Fibroblast of skin of right quadriceps (primary cell): ENCODE results near the gene EYS.
"Not testable (repeated sequence)": the region's sequence is repeated elsewhere in the genome, so short reads cannot be mapped to it uniquely, and the experiment has no call there.

Source experiments
- DNase-seq: peaks from one replicate; pipeline ENCODE4 v3.0.0-alpha.2; 2013

Gene EYS

GRCh38 chr6:65064844-65065243 lies 642.2 kb downstream of the EYS start:
- no peak for DNase-seq

DNA sequence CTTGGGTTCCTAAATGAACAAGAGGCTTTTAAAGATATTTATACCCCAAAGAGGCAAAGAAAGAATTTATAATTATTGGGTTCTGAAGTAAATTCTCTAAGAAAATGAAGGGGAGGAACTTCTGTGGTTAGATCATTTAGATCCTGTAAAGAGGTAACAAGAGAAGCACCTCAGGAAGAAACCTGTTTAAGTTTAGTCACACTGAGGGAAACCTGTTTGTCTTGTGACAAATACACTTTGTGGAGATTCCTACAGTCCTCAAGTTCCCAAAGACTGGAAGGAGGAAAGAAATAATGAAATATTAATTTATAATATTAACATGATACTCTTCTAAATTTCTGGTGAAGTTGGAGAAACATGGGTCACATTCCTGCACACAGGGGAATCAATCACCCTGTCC lies 647.5 kb downstream of the EYS start:
- DNase-seq: no peak

GRCh38 chr6:65055545-65055944 lies 651.5 kb downstream of the EYS start:
- no peak for DNase-seq

GRCh38 chr6:65052626-65053025 lies 654.4 kb downstream of the EYS start:
- no peak for DNase-seq

DNA sequence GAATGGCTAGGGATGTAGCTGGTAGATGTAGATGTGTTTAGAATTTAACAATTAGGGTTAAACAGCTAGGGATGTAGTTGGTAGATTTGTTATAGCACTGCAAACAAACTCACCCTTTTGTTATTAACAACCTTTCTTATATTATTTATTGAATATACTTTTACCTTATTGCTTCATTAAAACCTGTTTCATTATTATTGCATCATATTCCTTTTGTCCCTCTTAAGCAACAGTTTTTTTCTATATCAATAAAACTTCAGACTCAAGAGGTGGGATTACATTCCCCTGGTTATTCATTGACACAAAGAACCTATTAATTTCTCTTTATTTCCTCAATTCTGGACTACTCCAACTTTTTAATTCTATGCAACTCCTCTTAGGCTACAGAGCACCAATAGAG lies 661.2 kb downstream of the EYS start:
- no peak for DNase-seq

DNA sequence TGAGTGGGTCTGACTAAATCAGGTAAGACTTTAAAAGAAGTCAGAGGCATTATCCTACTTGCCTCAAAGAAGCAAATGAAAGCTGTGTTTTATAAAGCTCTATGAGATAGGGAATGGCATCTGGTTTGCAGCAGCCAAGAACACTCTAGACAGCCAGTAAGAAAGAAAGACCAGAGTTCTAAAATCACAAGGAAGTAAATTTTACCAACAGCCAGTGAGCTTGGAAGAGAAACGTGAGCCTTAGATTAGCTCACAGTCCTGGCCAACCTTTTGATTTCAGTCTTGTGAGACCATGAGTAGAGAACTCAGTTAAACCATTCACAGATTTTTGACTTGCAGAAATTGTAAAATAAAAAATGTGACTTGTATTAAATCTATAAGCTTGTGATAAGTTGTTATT lies 693.0 kb downstream of the EYS start:
- DNase-seq: no peak

GRCh38 chr6:65006788-65007187 lies 700.2 kb downstream of the EYS start:
- DNase-seq: no peak

GRCh38 chr6:65004283-65004682 lies 702.7 kb downstream of the EYS start:
- no peak for DNase-seq

- not testable (repeated sequence) for DNase-seq
Measured at GRCh38 chr6:65002882-65003281, 704.1 kb downstream of the EYS start.

DNA sequence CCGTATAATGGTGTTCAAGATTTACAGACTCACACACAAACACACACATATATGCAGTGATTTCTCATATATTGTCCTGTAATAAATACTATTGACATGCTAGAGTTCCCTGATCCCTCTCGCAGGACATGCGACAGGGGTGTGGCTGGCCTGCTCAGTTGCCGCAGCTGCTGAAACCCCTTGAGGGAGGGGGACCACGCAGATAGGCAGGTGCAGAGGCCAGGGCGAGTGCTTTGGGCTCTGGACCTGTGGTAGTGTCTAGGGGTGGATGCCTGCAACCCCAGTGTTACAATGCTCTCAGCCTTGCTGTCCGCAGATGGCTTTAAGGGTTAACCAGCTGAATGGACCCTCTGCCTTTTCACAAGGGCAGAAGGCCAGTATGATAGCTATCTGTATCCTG lies 706.2 kb downstream of the EYS start:
- no peak for DNase-seq

- DNase-seq: no peak
Measured at GRCh38 chr6:64998204-64998603, 708.8 kb downstream of the EYS start.

DNA sequence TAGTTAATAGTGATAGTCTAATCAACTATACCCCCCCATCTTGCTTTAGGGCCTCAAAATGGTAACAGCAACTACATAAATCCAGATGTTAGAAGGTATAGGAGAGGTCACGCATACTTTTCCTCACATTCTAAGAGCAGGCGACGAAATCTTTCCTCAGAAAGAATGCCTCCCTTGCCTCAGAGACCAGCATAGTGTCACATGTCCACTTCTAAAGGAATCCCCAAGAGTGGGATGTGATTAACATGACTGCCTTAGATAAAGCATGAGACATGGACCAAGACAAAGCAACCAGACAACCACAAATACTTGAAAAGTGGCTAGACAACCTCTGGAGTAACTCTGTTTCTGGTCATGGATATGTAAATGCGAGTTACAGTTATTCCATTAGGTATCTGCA lies 710.7 kb downstream of the EYS start:
- DNase-seq: no peak

DNA sequence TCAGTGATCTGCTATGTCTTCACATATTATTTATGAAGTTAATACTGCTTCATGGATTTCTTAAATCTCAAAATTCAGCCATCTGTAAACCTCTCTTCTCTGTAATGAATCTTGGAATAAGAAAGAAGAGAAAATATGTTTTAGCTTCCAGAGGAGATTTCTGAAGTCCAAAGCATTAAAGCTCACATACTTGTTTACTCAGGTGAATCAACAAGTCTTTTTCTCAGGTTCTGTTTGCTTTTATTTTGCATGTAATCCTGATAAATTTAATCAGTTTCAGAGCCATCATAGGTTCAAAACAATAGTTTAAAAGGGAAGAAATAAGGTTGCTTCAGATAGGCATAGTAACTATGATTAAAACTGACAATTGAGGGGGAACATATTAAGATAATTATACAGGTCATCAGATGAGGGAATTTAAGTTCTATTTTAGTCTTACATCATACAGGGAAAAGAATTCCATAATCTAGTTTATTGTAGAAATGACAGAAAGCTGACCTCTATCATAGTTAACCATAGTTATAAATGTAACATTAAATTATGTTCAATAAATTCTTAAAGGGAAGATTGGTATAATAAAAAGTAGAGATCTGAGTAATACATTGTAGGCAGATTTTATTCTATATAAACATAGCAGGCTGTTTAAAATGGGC lies 716.2 kb downstream of the EYS start:
- DNase-seq: no peak

DNA sequence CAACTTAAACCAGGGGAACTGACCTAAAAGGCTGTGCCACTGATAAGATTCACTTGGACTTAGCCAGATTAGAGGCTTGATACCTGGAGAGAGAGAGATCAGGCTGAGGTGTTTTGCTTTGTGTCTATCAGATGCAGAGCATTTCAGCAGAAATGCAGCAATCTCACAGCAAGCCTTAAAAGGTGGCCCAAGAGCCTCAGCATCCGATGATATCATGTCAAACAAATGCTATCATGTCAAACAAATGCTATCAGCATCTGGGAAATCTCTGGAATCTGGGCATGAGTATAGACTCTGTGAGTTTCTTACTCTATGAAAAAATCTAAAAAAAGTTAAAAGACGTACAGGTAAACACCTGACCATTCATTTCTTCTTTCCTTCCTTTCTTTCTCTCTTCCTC lies 718.9 kb downstream of the EYS start:
- DNase-seq: no peak

GRCh38 chr6:64987066-64987465 lies 720.0 kb downstream of the EYS start:
- DNase-seq: no peak

DNA sequence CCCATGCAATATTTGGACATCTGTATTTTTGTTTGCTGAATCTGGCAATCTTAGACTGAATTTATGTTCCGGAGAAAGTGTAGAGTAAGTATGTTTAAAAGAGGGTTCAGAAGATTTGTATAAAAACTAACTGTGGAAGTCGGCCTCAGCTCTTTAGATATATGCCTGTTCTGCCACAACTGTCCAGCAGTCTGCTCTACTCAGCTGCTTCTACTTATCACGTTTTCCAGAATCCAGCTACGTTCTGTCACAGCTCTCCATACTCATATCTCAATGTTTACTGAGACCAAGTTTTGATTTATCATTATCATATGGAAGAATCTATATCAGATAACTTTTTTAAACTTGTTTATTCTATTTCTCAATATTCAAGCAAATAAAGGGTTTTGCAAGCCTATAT lies 721.3 kb downstream of the EYS start:
- no peak for DNase-seq

DNA sequence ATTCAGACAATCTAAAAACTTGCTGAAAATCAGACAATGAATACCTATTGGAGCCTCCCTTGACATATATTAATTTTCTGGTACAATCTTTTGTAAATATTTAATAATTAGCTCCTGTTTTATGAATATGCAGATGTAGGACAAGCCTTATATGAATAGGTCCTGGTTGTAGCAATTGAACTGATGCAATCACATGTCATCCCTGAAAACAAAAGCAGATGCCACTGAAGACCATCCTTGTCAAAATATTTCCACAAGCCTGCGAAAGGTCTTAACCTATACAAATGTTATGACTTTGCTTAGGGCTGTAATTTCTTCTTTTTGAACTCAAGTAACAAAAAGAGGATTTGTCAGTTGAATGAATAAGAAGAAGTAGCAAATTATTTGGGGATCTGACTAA lies 722.1 kb downstream of the EYS start:
- DNase-seq: no peak

- DNase-seq: no peak
Measured at GRCh38 chr6:64983089-64983488, 723.9 kb downstream of the EYS start.

DNA sequence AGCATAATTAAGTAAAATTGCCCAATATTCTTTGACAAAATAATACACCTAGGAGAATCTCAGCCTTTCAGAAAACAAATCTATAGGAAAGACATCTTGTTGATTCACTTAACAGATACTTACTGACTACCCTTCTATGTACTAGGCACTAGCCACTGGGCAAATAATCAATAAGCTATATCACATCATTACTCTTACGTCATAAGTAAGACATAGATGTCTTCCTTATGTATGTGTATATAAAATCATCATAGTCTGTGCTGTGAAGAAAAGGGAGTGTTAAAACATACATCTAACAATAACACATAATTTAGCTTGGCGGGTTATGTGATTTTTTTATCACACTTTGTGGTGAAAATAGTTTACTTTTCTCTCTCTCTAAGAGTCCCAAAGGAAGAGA lies 733.9 kb downstream of the EYS start:
- no peak for DNase-seq

DNA sequence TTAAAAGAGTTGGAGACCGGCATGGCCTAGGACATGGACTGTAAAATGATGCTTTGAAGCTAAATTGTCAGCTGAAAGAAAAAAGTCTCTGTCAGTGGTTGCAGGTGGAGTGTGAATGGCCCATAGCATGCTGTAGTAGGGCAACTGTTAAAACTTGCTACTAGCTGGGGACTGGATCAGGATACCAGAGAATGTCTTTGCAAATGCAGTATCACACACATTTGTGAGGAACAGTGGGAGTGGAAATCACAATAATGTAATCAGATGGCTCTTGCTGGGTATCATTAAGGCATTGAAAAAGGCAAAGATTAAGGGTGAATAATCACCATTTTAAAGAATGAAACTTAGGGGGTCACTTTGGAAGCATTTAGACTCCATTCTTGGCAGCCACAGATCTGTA lies 737.9 kb downstream of the EYS start:
- no peak for DNase-seq

GRCh38 chr6:64955435-64955848 lies 751.6 kb downstream of the EYS start:
- no peak for DNase-seq

GRCh38 chr6:64949257-64949656 lies 757.8 kb downstream of the EYS start:
- no peak for DNase-seq

- no peak for DNase-seq
Measured at GRCh38 chr6:64948261-64948660, 758.8 kb downstream of the EYS start.

DNA sequence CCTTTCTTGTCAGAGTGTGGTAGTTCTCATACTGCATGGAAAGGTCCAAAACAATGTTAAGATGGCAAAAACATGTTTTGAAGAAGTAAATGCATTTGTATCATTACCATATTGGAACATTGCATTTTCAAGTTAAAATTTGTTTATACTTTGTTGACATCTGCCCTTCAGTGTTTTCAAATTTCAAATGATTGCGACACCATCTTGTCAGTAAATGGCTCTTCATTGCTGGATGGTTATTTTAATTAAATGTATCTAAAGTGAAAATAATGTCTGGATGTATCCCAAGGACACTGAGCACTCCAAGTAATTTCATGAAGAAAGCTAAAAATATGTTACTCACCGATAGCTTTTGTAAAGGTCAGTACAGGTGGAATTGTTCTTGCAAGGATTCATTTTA lies 761.6 kb downstream of the EYS start:
- no peak for DNase-seq

- DNase-seq: no peak
Measured at GRCh38 chr6:64932486-64932885, 774.5 kb downstream of the EYS start.

- no peak for DNase-seq
Measured at GRCh38 chr6:64930681-64931080, 776.3 kb downstream of the EYS start.
